Measurements from ENCODE around the gene ANKRD24. TPM values are rescaled to one million over a fixed set of nuclear protein-coding genes. Genes with fewer than 3 reads are reported as not detected.

The ANKRD24 gene
- total RNA-seq, 4 donors from 2014 or later, result 0.54 to 1.2 (median 0.77) TPM

DNA sequence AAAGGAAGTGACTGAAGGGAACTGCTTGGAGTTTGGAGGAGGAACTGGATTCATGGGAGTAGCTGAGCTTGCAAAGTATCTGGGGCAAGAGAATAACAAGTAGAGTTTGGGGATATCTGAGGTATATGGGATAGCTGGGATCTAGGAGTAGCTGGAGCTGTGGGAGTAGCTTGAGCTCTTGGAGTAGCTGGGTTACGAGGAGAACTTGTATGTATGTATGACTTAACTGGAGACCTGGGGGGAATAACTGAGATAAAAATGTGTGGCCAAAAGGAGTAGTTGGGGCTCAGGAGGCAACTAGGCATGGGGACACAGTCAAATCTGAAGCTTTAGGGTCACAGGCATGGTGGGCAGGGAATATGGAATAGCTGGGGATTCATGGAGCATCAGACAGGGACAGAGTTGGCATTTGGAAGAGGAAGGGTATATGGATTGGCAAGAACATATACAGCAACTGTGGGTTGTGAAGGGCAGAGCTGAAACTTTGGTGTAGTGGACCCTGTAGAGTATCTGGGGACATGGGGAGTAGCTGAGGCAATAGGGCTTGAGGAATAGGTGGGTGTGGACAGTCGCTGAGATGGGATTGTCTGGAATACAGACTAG is 18.6 kb downstream of the ANKRD24 start:
- no peak for TF ChIP-seq POLR2A (IDR thresholded peaks at IDR 0.05)
- TF ChIP-seq, protein P1, sequence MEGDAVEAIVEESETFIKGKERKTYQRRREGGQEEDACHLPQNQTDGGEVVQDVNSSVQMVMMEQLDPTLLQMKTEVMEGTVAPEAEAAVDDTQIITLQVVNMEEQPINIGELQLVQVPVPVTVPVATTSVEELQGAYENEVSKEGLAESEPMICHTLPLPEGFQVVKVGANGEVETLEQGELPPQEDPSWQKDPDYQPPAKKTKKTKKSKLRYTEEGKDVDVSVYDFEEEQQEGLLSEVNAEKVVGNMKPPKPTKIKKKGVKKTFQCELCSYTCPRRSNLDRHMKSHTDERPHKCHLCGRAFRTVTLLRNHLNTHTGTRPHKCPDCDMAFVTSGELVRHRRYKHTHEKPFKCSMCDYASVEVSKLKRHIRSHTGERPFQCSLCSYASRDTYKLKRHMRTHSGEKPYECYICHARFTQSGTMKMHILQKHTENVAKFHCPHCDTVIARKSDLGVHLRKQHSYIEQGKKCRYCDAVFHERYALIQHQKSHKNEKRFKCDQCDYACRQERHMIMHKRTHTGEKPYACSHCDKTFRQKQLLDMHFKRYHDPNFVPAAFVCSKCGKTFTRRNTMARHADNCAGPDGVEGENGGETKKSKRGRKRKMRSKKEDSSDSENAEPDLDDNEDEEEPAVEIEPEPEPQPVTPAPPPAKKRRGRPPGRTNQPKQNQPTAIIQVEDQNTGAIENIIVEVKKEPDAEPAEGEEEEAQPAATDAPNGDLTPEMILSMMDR (IDR thresholded peaks at IDR 0.05), result no peak
- peaks cover 0 to 7% of the 10 kb centered on the region in 2 donors for H3K4me1 ChIP-seq
- intact Hi-C loops (cut with DNase I), result no loop called here
- peaks cover 16% of the 10 kb centered on the region for H3K27me3 ChIP-seq
- no peaks in the 10 kb centered on the region for H3K36me3 ChIP-seq
- no peak overlapping the region for H3K4me3 ChIP-seq (replicated peaks in 1 of 3)
- DNase-seq, result no peak
- whole genome bisulfite sequencing, 2 donors, result 67 to 75% methylated on average over 2 of the region's 2 CpGs
- no peak overlapping the region for H3K27ac ChIP-seq
- H3K9me3 ChIP-seq, result no peaks in the 10 kb centered on the region

DNA sequence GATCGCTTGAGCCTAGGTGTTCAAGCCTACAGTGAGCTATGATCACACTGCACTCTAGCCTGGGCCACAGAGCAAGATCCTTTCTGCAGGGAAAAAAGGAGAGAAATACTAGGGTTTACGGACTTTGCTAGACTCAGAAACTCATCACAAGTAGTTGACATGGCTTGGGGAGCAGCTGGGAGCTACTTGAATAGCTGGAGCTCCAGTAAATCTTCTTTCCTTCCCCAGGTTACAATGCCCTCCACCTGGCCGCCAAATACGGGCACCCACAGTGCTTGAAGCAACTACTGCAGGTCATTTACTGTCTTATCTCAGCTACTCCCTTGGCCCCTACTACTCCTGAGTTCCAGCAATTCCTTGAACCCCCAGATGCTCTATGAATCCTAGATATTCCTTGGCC is 19.3 kb downstream of the ANKRD24 start:
- 82% methylated on average over 4 of the region's 4 CpGs for WGBS, 2 donors
- H3K27me3 ChIP-seq, result peaks cover 13% of the 10 kb centered on the region
- intact Hi-C loops (cut with DNase I), result no loop called here
- H3K4me3 ChIP-seq (replicated peaks in 1 of 3), result no peak overlapping the region
- no peak overlapping the region for H3K27ac ChIP-seq
- H3K4me1 ChIP-seq, result peaks cover 0 to 7% of the 10 kb centered on the region in 2 donors
- TF ChIP-seq, protein P1 (IDR thresholded peaks at IDR 0.05), result no peak
- TF ChIP-seq POLR2A (IDR thresholded peaks at IDR 0.05), result no peak
- no peak for DNase-seq
- no peaks in the 10 kb centered on the region for H3K36me3 ChIP-seq
- no peaks in the 10 kb centered on the region for H3K9me3 ChIP-seq

DNA sequence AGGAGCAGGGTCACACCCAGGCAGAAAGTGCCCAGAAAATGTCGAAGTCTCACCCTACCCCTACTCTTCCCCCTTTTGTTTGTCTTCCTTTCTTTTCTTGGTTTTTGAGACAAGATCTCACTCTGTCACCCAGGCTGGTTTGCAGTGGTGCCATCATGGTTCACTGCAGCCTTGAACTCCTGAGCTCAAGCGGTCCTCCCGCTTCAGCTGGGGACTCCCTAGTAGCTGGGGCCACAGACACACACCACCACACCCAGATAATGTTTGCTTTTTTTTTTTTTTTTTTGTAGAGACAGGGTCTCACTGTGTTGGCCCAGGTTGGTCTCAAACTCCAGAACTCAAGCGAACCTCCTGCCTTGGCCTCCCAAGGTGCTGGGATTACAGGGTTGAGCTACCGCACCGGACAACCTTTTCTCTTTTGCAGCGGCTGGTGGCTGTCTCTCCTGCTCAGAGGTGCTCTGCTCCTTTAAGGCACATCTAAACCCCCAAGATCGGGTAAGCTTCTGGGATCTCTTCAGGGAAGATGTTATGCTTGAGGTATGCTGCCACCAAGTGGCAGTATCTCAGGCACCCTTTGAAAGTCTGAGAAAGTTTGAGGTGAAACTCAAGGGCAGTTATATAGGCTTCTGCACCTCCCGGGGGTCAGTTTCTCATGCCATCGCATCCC is 24.5 kb downstream of the ANKRD24 start:
- H3K27me3 ChIP-seq, result no peaks in the 10 kb centered on the region
- H3K4me3 ChIP-seq (replicated peaks in 1 of 3), result no peak overlapping the region
- no peaks in the 10 kb centered on the region for H3K4me1 ChIP-seq
- 78 to 84% methylated on average over 10 of the region's 10 CpGs for WGBS, 2 donors
- intact Hi-C loops (cut with DNase I), result no loop called here
- no peaks in the 10 kb centered on the region for H3K36me3 ChIP-seq
- no peak for DNase-seq
- H3K27ac ChIP-seq, result no peak overlapping the region
- H3K9me3 ChIP-seq, result no peaks in the 10 kb centered on the region
- TF ChIP-seq, protein P1 (IDR thresholded peaks at IDR 0.05), result no peak
- TF ChIP-seq POLR2A (IDR thresholded peaks at IDR 0.05), result no peak

DNA sequence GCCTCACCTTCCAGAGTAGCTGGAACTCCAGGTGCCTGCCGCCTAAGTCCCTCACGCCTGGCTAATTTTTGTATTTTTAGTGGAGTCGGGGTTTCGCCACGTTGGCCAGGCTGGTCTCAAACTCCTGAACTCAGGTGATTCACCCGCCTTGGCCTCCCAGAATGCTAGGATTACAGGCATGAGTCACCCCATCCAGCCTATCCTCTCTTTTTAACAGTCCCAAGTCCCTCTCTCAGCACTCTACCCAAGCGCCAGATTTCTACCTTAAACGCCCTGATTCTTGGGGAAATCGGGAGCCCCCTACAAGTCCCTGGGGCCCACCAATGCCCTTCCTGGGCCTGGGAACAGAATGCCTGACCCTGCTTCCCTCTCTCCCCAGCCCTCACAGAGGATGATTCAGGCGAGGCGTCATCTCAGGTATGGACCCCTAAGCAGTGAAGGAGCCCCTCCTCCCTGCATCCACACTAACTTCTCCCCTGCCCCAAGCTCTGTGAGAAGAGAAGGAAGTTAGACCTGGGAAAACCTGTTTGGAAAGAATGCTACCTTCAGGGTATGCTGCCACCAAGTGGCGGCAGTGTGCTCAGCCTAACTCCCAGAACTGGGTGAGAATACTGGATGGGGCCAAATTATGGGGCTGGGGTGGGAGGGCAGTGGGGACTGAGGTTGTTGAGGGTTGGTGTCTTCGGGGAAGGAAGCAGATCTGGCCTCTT is 26.1 kb downstream of the ANKRD24 start:
- no peaks in the 10 kb centered on the region for H3K9me3 ChIP-seq
- H3K4me3 ChIP-seq (replicated peaks in 1 of 3), result no peak overlapping the region
- intact Hi-C loops (cut with DNase I), result no loop called here
- no peak overlapping the region for H3K27ac ChIP-seq
- H3K36me3 ChIP-seq, result no peaks in the 10 kb centered on the region
- no peak for DNase-seq
- 46 to 49% methylated on average over 13 of the region's 13 CpGs for WGBS, 2 donors
- H3K4me1 ChIP-seq, result no peaks in the 10 kb centered on the region
- H3K27me3 ChIP-seq, result no peaks in the 10 kb centered on the region
- TF ChIP-seq POLR2A (IDR thresholded peaks at IDR 0.05), result no peak
- TF ChIP-seq, protein P1 (IDR thresholded peaks at IDR 0.05), result no peak

All from thyroid gland (tissue), 4 donors.